Activated T-helper 17 cell treated with anti-CD3 and anti-CD28 coated beads, Interleukin-2, amount 50 U/mL, for 72 hours (primary cell): ENCODE measurements around the gene WWC1. TPM values are rescaled to one million over a fixed set of nuclear protein-coding genes. Genes with fewer than 3 reads are reported as not detected.
"Not testable (repeated sequence)": the region's sequence is repeated elsewhere in the genome, so short reads cannot be mapped to it uniquely, and the experiment has no call there.

Experiments
- ATAC-seq: fragments of 150-1000 bp; cut with Tn5 transposase; replicated peaks from 2 replicates; pipeline ENCODE4 v1.10.0; 2021; ENCODE audit warnings: mild to moderate bottlenecking, moderate library complexity
- H3K27ac Mint-ChIP-seq: one replicate; pipeline ENCODE4 v1.8.0; 2022; ENCODE audit warnings: mixed read lengths
- H3K27me3 Mint-ChIP-seq: one replicate; pipeline ENCODE4 v1.8.0; 2022; ENCODE audit warnings: mixed read lengths
- H3K36me3 Mint-ChIP-seq: one replicate; pipeline ENCODE4 v1.8.0; 2022; ENCODE audit warnings: low read depth, mild to moderate bottlenecking, mixed read lengths
- H3K4me1 Mint-ChIP-seq: one replicate; pipeline ENCODE4 v1.8.0; 2022; ENCODE audit warnings: mixed read lengths
- H3K4me3 Mint-ChIP-seq: one replicate; pipeline ENCODE4 v1.8.0; 2022; ENCODE audit warnings: mild to moderate bottlenecking, mixed read lengths
- H3K9me3 Mint-ChIP-seq: one replicate; pipeline ENCODE4 v1.8.0; 2022; ENCODE audit warnings: mixed read lengths
- total RNA-seq, 2 donors: library from RNA; stranded (reverse); gene quantifications; one replicate each; pipeline ENCODE4 v1.2.3, GENCODE V29; 2022

Gene WWC1
- total RNA-seq, 2 donors from 2014 or later = 1.3 to 1.9 TPM

DNA sequence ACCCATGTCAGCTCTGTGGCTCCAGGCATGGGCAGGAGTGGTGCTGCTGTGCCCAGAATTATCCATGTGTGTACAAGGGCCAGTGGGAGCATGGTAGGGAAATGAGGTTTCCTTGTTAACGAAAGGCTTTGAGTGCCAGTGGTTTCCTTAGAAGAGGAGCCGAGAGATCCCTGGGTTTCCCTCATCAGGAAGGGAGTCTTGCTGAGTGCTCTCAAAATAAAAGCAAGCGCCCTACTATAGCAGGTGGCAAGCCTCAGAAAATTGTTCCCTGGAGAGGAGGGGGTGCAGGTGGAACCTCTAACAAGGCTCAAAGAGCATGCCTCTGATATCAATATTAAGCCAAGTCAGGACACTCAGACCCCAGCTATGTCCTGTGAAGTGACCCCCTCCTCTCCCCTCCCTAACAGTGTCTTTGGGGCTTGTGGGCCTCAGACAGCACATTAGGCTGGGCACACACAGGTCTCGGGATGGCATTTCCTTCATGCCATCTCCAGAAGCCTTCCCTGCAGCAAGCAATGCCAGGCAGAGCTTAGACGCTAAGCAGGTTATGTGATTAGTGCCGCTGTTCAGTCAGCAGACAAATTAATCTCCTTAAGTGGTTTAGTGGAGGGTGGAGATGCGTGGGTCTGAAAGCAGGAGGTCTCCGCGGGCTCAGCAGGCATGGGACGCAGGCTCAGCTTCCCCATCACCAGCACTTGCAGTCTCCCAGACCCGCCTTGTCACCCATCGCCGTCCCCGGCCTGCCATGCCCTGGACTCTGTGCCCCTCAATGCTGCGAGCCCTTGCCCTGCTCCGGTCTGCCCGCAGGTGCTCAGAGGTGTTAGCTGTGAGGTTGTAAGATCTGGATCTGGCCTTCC is 134.8 kb downstream of the WWC1 start:
- Mint-ChIP-seq H3K9me3 (no peaks in the 10 kb centered on the region), H3K27ac (no peak overlapping the region), H3K4me1 (no peaks in the 10 kb centered on the region), H3K36me3 (peaks cover 6% of the 10 kb centered on the region), H3K4me3 (no peak overlapping the region), H3K27me3 (no peaks in the 10 kb centered on the region)
- ATAC-seq = no peak

DNA sequence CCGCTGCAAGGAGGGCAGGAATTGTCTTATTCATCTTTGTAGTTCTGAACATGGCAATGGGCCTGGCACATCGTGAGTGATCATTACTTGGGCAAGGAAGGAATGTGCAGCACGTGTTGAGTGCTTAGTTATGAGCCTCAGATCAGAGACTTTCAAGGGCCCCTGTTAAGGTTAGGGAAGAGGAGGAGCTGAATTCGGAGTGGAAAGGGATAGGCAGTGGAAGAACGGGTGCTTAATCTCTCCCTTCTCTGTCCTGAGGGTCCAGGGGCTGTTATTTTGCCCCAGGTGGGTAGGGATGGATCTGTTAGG is 135.4 kb downstream of the WWC1 start:
- Mint-ChIP-seq H3K36me3 (peaks cover 6% of the 10 kb centered on the region), H3K4me1 (no peaks in the 10 kb centered on the region), H3K9me3 (no peaks in the 10 kb centered on the region), H3K4me3 (no peak overlapping the region), H3K27ac (no peak overlapping the region), H3K27me3 (no peaks in the 10 kb centered on the region)
- no peak for ATAC-seq

DNA sequence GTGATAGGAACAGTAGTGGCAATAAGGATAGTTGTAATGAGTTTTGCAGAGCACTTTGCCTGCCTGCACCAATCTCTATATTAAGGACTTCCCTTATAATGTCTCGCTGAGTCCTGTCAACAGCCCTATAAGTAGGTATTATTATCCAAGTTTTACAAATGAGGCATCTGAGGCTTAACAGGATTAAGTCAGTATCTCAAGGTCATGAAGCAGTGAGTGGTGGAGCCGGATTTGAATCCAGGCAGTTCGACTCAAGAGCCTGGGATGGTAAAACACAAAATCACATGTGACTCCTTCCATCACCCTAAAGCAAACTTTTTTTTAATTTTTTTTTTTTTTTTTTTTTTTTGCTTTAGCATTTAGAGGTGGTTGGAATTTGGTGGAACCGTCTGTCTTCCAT is 135.8 kb downstream of the WWC1 start:
- Mint-ChIP-seq H3K4me3 (no peak overlapping the region), H3K9me3 (no peaks in the 10 kb centered on the region), H3K4me1 (no peaks in the 10 kb centered on the region), H3K36me3 (peaks cover 6% of the 10 kb centered on the region), H3K27me3 (no peaks in the 10 kb centered on the region), H3K27ac (no peak overlapping the region)
- no peak for ATAC-seq

DNA sequence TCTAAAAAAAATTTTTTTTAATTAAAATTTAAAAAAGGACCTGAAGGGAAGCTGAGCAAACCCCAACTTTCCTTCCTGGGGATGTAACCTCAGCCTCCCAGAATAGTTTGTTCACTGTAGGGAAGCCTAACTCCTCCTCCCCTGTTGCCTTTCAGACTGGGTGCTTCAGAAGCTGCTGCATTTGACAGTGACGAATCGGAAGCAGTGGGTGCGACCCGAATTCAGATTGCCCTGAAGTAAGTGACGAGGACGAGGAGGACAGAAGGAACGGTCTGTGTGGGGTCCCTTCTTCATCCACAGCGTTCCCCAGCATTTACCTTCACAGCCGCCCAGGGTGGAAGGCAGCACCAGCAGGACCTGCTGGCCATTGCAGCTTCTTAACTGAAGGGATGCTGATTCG is 137.1 kb downstream of the WWC1 start:
- Mint-ChIP-seq H3K4me3 (no peak overlapping the region), H3K4me1 (no peaks in the 10 kb centered on the region), H3K9me3 (no peaks in the 10 kb centered on the region), H3K27ac (no peak overlapping the region), H3K27me3 (no peaks in the 10 kb centered on the region), H3K36me3 (peaks cover 6% of the 10 kb centered on the region)
- no peak for ATAC-seq

DNA sequence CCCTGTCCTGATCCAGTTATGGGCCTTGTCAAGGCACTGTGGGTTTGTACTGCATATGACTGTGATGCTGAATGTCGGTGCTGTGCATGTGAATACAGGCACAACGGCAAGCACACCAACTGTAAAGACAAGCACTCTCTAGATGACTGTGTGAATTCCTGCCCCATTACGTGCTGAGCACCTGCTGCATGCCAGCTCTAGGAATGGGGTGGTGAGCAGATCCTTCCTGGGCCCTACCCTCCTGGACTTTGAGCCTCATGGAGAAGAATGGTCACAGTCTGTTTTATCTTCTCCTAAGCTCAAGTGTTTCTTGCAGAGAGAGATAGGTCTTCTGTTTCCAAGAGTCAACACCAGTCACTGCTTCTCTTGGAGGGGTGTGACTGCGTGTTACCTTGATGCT is 138.9 kb downstream of the WWC1 start:
- Mint-ChIP-seq H3K4me3 (no peak overlapping the region), H3K27me3 (no peaks in the 10 kb centered on the region), H3K36me3 (peaks cover 6% of the 10 kb centered on the region), H3K4me1 (no peaks in the 10 kb centered on the region), H3K9me3 (no peaks in the 10 kb centered on the region), H3K27ac (no peak overlapping the region)
- ATAC-seq = no peak

DNA sequence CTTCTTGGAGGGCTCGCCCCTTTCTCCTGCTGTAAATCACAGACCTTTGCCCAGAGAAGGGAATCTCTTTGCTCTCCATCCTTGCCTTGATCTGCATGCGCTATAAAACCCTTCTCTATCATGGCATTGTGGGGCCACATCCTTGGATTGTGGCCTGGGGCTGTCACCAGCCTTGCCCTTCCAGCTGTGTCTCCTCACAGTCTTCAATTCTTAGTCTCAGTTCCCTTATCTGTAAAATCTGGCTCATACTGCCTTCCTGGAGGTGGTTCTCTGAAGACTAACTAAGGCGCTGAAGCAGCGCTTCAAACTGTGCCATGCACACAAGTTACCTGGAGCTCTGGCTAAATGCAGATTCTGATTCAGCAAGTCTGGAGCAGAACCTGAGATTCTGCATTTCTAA is 141.5 kb downstream of the WWC1 start:
- Mint-ChIP-seq H3K4me1 (no peaks in the 10 kb centered on the region), H3K27ac (no peak overlapping the region), H3K27me3 (no peaks in the 10 kb centered on the region), H3K4me3 (no peak overlapping the region), H3K36me3 (peaks cover 6% of the 10 kb centered on the region), H3K9me3 (no peaks in the 10 kb centered on the region)
- no peak for ATAC-seq

DNA sequence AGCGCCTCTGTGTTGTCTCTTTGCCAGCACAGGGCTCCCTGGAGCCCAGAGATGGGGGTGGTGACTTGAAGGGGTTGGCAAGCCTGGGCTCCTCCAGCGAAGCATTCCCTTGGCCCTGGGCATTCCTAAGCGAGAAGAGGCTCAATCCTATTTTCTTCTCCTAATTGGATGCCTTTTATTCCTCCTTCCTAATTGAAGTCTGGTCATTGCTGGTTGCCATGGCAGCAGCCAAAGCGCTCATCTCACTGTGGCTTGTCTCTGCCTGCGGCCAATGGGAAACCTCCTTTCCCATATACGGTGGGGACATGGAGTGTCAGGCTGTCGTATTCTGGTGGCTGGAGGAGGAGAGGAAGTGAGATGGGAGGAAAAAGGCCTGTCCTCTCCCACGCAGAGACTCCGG is 142.6 kb downstream of the WWC1 start:
- ATAC-seq = no peak
- Mint-ChIP-seq H3K27ac (no peak overlapping the region), H3K27me3 (no peaks in the 10 kb centered on the region), H3K9me3 (no peaks in the 10 kb centered on the region), H3K4me3 (no peak overlapping the region), H3K36me3 (peaks cover 3% of the 10 kb centered on the region), H3K4me1 (no peaks in the 10 kb centered on the region)

DNA sequence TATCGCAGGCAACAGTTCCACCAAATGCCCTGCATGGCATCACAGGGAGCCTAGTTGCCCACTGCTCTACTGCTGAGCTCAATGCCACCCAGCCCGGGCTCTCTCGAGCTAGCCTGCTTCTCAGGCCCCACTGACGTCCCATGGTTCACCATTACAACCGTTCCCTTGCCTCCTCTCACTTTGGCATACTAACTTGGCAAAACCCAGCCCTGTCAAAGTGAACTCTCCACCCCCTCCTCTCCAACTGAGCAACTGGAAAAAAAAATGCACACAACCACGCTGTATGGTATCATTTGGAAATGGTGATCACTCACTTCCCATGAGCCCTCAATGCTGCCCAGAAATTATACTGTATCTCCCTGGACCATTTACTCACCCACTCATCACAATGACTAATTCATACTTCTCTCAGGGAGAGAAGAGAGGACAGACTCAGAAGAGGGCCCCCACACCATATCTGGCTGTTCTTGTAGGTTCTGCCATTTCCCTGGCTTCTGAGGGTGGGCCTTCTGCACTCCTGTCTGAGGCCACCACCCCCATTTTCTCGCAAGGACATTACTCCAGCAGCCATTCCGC is 143.4 kb downstream of the WWC1 start:
- H3K27ac Mint-ChIP-seq = no peak overlapping the region
- ATAC-seq = peak; percentile 60
- no peaks in the 10 kb centered on the region for H3K4me1 Mint-ChIP-seq
- H3K9me3 Mint-ChIP-seq = no peaks in the 10 kb centered on the region
- H3K36me3 Mint-ChIP-seq = no peaks in the 10 kb centered on the region
- no peak overlapping the region for H3K4me3 Mint-ChIP-seq
- H3K27me3 Mint-ChIP-seq = no peaks in the 10 kb centered on the region

DNA sequence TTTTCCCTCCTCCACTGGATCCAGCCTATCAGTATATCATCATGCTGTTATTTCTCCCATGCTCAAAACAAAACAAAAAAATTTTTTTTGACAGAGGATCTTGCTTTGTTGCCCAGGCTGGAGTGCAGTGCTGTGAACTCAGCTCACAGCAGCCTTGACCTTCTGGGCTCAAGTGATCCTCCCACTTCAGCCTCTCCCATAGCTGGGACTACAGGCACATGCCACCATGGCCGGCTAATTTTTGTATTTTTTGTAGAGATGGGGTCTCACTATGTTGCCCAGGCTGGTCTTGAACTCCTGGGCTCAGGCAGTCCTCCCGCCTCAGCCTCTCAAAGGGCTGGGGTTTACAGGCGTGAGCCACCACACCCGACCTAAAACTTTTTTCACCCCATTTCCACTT is 143.9 kb downstream of the WWC1 start:
- not testable (repeated sequence) for H3K27me3 Mint-ChIP-seq, H3K9me3 Mint-ChIP-seq, H3K4me1 Mint-ChIP-seq, H3K27ac Mint-ChIP-seq, H3K36me3 Mint-ChIP-seq, ATAC-seq, H3K4me3 Mint-ChIP-seq

DNA sequence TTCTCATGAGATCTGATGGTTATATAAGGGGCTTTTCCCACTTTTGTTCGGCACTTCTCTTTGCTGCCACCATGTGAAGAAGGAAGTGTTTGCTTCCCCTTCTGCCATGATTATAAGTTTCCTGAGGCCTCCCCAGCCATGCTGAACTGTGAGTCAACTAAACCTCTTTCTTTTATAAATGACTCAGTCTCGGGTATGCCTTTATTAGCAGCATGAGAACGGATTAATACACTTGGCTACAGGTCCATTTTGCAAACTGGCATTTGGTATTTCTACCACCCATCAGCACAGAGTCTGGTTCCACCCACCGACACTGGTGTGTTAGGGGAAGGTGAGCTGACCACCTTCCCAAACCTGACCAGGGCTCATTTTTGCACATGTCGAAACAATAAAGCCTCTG is 146.9 kb downstream of the WWC1 start:
- Mint-ChIP-seq H3K27me3 (no peaks in the 10 kb centered on the region), H3K36me3 (peaks cover 5% of the 10 kb centered on the region), H3K9me3 (no peaks in the 10 kb centered on the region), H3K4me1 (no peaks in the 10 kb centered on the region), H3K4me3 (no peak overlapping the region), H3K27ac (no peak overlapping the region)
- ATAC-seq = no peak

DNA sequence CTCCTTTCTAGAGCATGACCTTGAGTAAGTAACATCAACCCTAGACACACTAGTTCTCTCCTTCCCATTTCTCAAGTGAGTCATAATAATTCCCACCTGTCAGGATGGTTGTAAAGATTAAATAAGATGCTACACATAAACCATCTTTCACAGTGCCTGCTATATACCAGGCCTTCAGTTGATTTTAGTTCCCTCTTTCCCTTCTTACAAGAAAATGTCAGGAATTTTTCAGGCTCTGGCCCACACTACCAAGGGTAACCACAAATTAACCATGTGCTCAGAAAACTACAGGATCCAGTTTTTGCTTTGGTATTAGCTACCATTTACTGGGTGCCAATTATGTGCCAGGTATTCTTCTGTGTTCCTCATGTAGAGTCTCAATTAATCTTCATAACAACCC is 152.1 kb downstream of the WWC1 start:
- H3K27ac Mint-ChIP-seq = no peak overlapping the region
- H3K4me1 Mint-ChIP-seq = no peaks in the 10 kb centered on the region
- no peak overlapping the region for H3K4me3 Mint-ChIP-seq
- H3K9me3 Mint-ChIP-seq = no peaks in the 10 kb centered on the region
- H3K36me3 Mint-ChIP-seq = peaks cover 5% of the 10 kb centered on the region
- no peak for ATAC-seq
- H3K27me3 Mint-ChIP-seq = no peaks in the 10 kb centered on the region

DNA sequence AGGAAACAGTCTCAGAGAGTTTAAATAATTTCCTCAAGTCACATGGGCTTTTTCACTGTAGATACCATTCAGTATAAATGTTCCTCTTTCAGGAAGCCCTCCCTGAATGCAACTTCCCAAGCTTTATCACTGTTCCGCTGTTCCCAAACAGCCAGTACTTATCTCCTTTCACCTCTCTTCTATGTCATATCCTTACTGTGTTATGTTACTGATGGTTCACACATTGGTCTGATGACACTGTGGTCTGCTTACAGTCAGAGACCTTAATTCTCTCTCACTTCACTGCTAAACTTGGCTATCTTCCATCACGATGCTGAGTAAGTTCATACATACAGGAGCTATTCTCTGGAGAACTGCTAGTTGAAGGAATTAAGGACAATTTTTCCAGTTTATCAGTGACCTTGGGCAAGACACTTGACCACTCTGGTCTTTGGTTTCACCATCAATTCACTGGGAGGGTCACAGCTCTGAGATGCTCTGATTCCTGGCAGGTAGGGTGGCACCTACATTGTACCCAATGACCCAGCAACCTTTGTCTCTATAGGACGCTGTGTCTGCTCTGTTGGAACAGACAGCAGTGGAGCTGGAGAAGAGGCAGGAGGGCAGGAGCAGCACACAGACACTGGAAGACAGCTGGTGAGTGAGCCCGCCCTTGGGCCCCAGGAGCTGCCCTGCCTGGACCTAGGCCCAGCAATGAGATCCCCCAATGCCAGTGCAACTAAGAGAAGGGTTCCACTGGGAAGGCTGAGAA is 152.7 kb downstream of the WWC1 start:
- peaks cover 5% of the 10 kb centered on the region for H3K36me3 Mint-ChIP-seq
- no peak overlapping the region for H3K27ac Mint-ChIP-seq
- H3K27me3 Mint-ChIP-seq = no peaks in the 10 kb centered on the region
- no peaks in the 10 kb centered on the region for H3K9me3 Mint-ChIP-seq
- no peak overlapping the region for H3K4me3 Mint-ChIP-seq
- no peak for ATAC-seq
- H3K4me1 Mint-ChIP-seq = no peaks in the 10 kb centered on the region

DNA sequence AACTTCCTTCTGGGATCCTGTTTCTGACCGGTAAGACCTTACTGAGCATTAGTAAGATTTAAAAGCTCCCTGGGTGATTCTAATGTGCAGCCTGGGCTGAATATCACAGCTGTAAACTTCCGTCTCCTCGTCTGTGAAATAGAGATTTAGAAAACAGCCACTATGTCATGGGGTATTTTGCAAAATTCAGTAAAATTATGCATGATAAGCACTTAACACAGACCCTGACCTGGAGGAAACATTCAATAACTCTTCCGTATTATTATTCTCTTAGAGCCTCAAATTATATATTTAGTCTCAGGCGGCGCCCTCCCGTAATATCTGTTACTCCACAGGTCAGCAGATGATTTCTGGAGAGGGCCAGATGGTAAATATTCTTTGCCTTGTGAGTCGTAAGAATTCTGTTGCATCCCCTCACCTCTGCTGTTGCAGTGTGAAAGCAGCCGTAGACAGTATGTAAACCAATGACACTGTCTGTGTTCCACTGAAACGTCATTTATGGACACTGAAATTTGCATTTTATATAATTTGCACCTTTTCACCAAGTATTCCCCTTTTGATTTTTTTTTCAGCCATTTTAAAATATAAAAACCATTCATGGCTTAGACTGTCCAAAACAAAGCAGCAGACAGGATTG is 155.7 kb downstream of the WWC1 start:
- Mint-ChIP-seq H3K27ac (no peak overlapping the region), H3K4me3 (no peak overlapping the region)

DNA sequence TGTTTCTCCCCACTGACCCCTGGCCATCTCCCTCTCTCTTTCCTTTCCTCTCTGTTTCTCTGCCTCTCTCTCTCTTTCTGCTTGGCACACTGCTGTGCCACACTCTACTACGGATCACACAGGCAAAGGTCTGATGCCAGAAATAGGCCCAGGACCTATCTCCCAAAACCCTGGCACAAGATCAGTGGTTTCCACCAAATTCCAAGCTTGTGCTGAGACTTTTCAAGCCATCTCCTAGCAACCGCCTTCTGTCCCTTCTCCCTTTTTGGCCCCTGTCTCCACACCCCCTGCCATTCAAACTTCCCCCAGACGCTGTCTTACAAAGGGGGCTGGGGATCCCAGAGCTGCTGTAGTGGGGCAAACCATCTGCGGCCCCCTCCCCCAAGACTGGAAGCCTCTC is 156.4 kb downstream of the WWC1 start:
- Mint-ChIP-seq H3K4me3 (no peak overlapping the region), H3K9me3 (no peaks in the 10 kb centered on the region), H3K4me1 (no peaks in the 10 kb centered on the region), H3K36me3 (no peaks in the 10 kb centered on the region), H3K27ac (no peak overlapping the region), H3K27me3 (no peaks in the 10 kb centered on the region)
- no peak for ATAC-seq

More for the DNA sequence above, 155.7 kb downstream of the WWC1 start:
- Mint-ChIP-seq H3K36me3 (no peaks in the 10 kb centered on the region), H3K27me3 (no peaks in the 10 kb centered on the region), H3K9me3 (no peaks in the 10 kb centered on the region), H3K4me1 (no peaks in the 10 kb centered on the region)
- ATAC-seq = no peak

DNA sequence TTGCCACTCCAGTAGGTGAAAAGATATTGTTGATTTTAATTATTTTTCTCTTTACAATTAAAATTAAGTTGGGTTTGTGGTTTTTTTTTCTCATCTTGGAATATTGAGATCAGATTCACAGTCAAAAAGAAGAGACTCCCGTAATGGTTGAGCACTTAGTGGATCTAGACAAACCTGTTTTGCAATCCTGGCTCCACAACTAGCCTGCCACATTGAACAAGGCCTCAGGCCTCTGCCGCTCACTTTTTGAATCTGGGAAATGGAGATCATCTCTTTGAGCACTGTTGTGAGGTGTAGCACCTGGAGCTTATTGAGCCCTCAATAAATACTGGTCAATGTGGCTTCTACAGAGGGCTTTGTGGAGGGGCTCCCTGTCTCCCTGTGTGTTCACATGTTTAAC is 157.7 kb downstream of the WWC1 start:
- Mint-ChIP-seq H3K4me3 (no peak overlapping the region), H3K27ac (no peak overlapping the region), H3K4me1 (no peaks in the 10 kb centered on the region), H3K9me3 (no peaks in the 10 kb centered on the region), H3K27me3 (no peaks in the 10 kb centered on the region), H3K36me3 (no peaks in the 10 kb centered on the region)
- no peak for ATAC-seq
